NB4 (cell line): ENCODE results near the gene EPS8L1.

Source experiments
- CTCF ChIP-seq: IDR thresholded peaks from one replicate; pipeline ENCODE4 v1.5.1; 2012; ENCODE audit warnings: low read depth, low read length
- POLR2A ChIP-seq: IDR thresholded peaks from 2 replicates; pipeline ENCODE4 v1.6.1; 2011; ENCODE audit warnings: mild to moderate bottlenecking; ENCODE audit not compliant: insufficient read length; ENCODE audit errors: extremely low read depth

GRCh38 chr19:55133639-55134444 lies 58.2 kb downstream of the EPS8L1 start:
- TF ChIP-seq CTCF (no peak), POLR2A (no peak)
